ENCODE results near the gene ERC1.
"Not testable (repeated sequence)": the region's sequence is repeated elsewhere in the genome, so short reads cannot be mapped to it uniquely, and the experiment has no call there.

The ERC1 gene

DNA sequence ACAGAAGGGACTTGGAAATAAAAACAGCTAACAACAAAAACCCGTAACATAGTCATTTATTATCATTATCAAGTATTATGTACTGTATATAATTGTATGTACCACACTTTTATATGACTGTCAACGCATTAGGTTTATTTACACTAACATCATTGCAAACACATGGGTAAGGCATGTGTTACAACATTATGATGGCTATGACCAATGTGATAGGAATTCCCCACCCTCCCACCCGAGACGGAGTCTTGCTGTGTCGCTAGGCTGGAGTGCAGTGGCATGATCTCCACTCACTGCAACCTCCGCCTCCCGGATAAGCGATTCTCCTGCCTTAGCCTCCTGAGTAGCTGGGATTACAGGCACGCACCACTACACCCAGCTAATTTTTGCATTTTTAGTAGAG lies 82.6 kb downstream of the ERC1 start:
- DNase-seq: no peak

DNA sequence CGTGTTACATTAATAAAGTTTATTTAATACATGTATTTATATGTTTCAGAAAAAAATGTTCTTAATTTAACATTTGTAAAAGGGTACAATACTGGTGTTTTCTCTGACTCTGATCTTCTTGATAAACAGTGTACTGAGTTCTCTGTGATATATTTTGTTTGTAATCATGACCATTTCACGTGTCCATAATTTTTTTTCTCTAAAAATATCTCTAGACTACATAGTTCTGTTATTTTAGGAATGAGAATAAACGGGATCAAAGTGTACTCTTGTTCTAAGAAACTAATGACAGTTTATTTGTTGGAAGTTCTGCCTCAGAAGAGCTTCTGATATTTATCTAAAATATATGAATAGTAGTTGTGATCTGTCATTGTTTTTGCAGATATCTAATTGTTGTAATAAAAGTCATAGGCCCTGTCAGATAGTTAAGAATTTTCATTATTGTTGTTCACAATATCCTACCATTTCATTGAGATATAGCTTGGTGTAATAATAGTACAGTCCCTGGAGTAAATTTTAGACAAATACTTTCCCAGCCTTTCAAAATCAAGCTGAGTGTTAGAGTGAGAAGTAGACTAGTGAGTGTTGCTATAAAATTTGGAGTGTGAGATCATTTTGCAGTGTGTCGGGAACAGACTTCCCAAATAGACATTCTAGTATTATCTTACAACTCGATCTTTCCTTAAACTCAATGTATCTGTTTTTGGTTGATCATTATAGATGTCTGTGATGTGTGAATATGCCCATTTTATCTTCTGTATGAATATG lies 86.2 kb downstream of the ERC1 start:
- DNase-seq: no peak

DNA sequence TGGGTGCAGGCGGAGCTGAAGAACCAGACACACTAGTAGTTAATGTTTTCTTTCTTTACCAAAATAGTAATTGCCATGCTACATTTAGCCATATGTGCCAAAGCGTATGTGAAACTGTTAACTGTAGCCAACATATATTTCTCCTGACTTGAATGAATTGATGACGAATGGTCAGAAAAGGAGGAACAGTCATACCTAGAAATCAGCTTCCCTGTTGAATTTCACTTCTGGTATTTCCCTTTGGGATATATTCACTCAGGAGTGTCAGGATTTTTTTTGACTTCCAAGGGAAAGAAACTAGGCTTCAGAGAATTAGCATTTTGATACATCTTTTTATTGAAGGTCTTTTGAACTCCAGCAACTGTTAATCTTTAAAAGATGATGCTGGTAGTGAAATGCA lies 87.0 kb downstream of the ERC1 start:
- DNase-seq: no peak

DNA sequence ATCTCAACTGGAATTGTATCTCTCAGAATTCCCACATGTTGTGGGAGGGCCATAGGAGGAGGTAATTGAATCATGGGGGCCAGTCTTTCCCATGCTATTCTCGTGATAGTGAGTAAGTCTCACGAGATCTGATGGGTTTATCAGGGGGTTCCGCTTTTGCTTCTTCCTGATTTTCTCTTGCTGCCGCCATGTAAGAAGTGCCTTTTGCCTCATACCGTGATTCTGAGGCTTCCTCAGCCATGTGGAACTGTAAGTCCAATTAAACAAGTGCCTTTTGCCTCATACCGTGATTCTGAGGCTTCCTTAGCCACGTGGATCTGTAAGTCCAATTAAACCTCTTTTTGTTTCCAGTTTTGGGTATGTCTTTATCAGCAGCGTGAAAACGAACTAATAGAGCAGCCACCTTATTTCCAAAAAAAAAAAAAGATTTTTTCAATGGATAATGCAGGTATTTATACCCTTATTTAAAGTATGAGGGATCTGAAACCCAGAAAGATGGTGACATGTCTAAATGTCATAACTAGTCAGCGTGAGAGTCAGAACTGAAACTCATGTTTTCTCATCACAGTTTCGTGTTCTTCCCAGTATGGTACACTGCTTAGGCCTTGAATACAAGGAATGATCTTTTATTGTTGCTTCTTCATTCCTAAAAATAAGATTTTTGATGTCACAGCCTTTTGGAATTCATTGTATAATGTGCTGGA lies 89.6 kb downstream of the ERC1 start:
- DNase-seq: no peak

GRCh38 chr12:1083151-1083888 lies 92.3 kb downstream of the ERC1 start:
- peak in 30 of 56 donors; percentile 2 to 58 (median 22) for DNase-seq

GRCh38 chr12:1083889-1084262 lies 92.9 kb downstream of the ERC1 start:
- DNase-seq: peak in 5 of 56 donors; percentile 10 to 32 (median 19)

DNA sequence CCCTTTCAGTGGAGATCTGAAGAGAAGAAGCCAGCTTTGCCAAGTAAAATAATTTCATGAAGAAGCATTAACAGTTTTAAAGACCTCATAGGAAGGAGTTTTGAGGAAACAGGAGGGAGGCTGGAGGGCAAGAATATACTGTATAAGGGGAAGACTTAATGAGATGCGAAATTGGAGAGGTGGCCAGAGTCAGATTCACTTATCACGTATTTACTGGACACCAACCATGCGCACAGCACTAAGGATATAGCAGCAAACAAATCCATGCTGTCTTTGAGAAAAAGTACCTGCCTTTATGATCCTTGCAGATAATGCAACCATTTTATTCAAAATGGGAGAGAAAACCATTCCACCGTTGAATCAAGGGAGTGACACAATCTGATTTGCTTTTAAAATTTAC lies 100.3 kb downstream of the ERC1 start:
- DNase-seq: no peak

DNA sequence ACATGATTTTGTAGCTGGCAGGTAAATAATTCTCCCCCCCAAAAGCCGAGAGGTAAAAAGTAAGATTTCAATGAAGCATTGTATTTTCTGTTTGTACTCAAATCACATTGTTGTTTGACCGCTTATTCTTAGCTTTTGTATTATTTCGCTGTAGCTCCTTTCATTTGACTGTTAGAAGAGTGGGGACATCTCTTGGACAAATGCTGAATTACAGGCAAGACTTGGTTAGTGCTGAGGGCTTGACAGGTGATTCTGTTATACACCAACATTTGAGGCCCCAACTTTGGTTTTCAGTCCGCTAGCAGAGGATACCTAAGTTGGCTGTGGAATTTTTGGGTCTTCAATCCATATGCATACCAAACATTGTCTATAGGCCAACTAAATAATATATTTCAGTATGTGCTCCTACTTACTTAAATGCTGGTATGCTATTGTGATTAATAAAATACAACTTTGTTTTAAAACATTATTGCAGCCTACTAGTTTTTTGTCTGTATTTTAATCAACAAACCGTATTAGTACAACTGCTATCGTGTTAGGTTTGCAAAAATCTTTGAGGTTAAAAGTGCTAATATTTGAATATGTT lies 102.2 kb downstream of the ERC1 start:
- peak in 2 of 56 donors; percentile 3 to 31 for DNase-seq

GRCh38 chr12:1094714-1095113 lies 103.7 kb downstream of the ERC1 start:
- no peak for DNase-seq

DNA sequence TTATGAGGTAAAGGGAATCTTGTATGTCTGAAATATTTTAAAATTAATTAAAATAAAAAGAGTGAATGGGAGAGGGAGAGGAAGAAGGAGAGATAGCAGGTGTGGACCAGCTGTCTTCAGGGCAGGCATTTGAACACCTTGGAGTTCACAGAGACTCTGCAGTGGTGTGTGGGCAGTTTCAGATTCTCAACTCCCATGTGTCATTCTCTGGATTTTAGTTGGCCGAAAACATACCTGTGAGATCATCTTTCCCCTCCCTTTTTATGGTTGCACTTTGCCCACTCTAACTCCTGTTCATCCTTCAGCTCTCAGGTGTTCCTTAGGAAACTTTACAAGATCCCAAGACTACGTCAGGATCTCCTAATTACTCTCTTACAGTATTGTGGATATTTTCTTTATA lies 108.1 kb downstream of the ERC1 start:
- DNase-seq: no peak

DNA sequence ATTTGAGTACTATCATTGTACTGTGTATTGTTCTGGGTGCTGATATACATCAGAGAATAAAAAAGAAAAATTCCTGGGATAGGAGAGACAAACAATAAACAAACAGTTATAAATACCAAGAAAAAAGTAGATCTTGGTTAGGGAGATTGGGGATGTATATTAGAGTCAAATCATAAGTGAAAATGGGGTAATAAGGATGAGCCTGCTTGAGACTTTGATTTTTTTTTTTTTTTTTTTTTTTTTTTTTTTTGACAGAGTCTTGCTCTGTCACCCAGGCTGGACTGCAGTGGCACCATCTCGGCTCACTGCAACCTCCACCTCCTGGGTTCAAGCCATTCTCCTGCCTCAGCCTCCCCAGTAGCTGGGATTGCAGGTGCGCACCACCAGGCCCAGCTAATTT lies 108.6 kb downstream of the ERC1 start:
- not testable (repeated sequence) for DNase-seq

GRCh38 chr12:1102115-1102514 lies 111.1 kb downstream of the ERC1 start:
- no peak for DNase-seq

GRCh38 chr12:1102791-1103450 lies 111.9 kb downstream of the ERC1 start:
- DNase-seq: no peak

DNA sequence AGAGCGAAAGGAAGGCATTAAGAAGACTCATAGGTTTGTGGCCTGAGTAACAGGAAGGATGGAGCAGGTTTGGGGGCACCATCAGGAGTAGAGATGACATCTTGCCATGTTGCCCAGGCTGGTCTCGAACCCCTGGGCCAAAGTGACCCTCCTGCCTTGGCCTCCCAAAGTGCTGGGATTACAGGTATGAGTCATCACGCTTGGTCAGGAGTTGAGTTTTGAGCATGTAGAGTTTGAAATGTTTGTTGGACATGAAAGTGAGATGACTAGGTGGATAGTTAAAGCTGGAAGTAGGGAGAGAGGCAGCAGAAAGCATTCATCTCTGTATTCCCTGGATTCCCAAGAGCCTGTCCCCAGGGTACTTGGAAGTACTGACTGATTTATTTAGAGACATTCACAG lies 112.6 kb downstream of the ERC1 start:
- no peak for DNase-seq

- peak in 1 of 56 donors; percentile 17 for DNase-seq
Observed at GRCh38 chr12:1104088-1104800, 113.2 kb downstream of the ERC1 start.

DNA sequence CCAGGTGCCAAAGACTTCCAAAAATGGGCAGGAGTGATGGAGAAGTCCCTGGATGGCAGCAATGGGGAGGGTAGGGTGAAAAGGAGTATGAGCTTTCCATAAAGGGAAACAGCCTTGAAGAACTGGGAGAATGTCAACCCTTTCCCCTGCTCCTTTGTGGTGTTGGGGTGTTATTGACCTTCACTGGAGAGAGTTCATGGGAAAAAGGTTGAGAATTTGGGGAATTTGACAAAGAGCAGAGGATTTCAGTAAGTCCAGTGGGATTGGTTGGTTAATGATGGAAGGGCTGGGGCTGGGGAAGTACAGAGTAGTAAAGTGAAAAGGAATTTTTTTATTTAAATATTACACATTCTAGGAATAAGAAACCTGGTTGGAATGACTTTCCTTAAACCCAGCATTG lies 116.6 kb downstream of the ERC1 start:
- no peak for DNase-seq

GRCh38 chr12:1108276-1108675 lies 117.3 kb downstream of the ERC1 start:
- DNase-seq: no peak

DNA sequence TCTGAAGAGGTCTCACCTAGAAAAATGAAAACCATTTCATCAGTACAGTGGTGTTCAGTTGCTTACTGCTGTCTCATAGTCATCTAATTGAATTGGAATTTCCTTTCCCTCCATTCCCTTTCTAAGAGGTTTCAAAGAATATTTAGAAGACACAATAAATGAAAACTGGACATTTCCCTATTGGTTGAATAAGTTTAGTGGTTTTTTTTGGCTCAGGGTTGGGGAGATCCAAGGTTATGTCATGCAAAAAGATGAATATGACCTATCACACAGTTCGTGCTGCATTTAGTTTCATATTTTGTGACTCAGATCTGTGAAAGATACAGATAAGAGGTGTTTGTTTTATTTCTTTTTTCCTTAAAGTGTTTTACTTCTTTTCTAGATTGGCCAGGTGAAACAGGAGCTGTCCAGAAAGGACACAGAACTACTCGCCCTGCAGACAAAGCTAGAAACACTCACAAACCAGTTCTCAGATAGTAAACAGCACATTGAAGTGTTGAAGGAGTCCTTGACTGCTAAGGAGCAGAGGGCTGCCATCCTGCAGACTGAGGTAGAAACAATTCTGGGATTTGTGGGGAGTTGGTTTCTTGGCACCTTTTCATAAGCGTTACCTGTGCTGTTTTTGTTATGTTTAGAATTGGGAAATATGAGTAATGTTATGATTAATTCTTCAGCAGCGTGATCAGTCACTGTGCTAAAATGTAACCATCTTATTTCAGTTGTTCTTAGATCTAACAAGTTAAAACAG lies 124.6 kb downstream of the ERC1 start:
- no peak for DNase-seq

DNA sequence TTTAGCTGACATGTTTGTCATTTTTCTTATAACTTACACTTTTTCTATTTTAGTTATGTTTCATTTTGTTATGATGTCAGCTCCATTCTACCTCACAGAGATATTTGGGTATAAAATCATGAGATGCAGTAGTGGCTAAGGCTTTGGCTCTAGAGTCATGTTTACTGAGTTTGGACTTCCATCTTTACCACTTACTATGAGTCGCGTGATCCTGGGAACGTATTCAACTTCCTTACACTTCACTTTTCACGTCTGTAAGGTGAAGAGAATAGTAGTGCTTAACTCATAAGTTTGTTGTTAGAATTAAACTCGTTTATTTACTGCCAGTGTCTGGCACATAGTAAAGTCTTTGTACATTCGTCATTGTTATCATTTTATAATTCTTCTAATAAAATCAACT lies 126.3 kb downstream of the ERC1 start:
- no peak for DNase-seq

Measured in nucleus accumbens (tissue), 56 donors.